Measurements from ENCODE around the gene RRAGC.

GRCh38 chr1:38791164-38791515, 68.4 kb downstream of the RRAGC start:
- TF ChIP-seq CTCF (IDR thresholded peaks at IDR 0.05) (no peak), POLR2A (IDR thresholded peaks at IDR 0.05) (no peak)

All from right lobe of liver (tissue), 4 donors.